Activated T-cell treated with anti-CD3 and anti-CD28 coated beads, Interleukin-2, amount 50 U/mL, for 4 hours (primary cell): ENCODE measurements around the gene FAAH. TPM values are rescaled to one million over a fixed set of nuclear protein-coding genes. Genes with fewer than 3 reads are reported as not detected.

Experiments used
- ATAC-seq, 2 donors: fragments of 200-7000 bp; cut with Tn5 transposase; one replicate each; pipeline ENCODE4 v1.10.0; 2021
- DNase-seq: peaks from one replicate; pipeline ENCODE4 v3.0.0-alpha.2; 2020
- H3K27me3 Mint-ChIP-seq: one replicate; pipeline ENCODE4 v1.8.0; 2021; ENCODE audit warnings: low read depth, mixed read lengths
- H3K36me3 Mint-ChIP-seq: one replicate; pipeline ENCODE4 v1.8.0; 2022; ENCODE audit warnings: mixed read lengths; ENCODE audit not compliant: insufficient read depth
- H3K4me1 Mint-ChIP-seq: one replicate; pipeline ENCODE4 v1.8.0; 2021; ENCODE audit warnings: low read depth, mixed read lengths
- H3K4me3 Mint-ChIP-seq: one replicate; pipeline ENCODE4 v1.8.0; 2021; ENCODE audit warnings: mild to moderate bottlenecking, moderate library complexity, mixed read lengths
- H3K9me3 Mint-ChIP-seq: one replicate; pipeline ENCODE4 v1.8.0; 2021; ENCODE audit warnings: mixed read lengths
- total RNA-seq, 3 donors: library from RNA; stranded (reverse); gene quantifications; one replicate each; pipeline ENCODE4 v1.2.1, GENCODE V29; 2021

The FAAH gene
- total RNA-seq, 3 donors from 2014 or later, result 7.5 to 10.4 (median 8.4) TPM

DNA sequence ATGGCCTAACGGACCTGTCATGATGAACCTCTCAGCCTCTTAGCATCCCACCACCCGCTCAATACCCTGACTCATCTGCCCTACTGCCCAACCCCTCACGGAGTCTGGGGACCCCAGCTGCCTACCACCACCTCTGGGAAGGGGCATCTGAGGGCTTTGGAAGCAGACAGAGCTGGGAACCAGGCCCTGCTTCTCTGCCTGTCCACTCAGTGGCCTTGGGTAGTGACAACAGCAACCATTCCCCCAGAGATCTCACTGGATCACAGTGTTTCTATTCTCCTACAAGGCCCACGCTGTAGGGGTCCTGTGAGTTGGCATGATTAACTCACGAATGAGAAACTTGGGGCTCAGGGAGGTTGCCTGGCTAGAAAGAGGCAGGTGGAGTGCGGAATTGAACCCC lies 63.1 kb downstream of the FAAH start:
- H3K27me3 Mint-ChIP-seq, result peaks cover 32% of the 10 kb centered on the region
- DNase-seq (no peak), ATAC-seq (no peak)
- no peaks in the 10 kb centered on the region for H3K36me3 Mint-ChIP-seq
- H3K4me3 Mint-ChIP-seq, result no peak overlapping the region
- H3K9me3 Mint-ChIP-seq, result no peaks in the 10 kb centered on the region
- no peaks in the 10 kb centered on the region for H3K4me1 Mint-ChIP-seq

DNA sequence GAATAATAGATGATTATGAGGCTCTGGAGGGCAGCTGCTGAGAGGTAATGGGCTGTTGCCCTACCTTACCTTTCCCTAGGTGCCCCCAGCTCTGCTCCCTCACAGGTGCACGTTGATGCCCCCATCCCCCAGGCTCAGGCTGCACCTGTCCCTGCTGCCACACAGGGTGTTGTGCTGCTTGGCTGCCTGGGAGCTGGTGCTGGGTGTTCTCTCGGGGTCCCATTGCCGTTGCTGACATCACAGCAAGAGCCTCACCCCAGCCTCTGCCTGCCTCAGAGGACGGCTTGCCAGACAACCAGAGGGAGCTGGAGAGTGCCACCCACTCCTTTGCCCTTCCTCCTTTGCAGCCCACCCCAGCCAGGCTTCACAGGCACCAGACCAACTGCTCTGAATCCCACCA lies 64.1 kb downstream of the FAAH start:
- Mint-ChIP-seq H3K9me3 (no peaks in the 10 kb centered on the region), H3K4me3 (no peak overlapping the region), H3K4me1 (no peaks in the 10 kb centered on the region), H3K36me3 (no peaks in the 10 kb centered on the region), H3K27me3 (peaks cover 28% of the 10 kb centered on the region)
- ATAC-seq (no peak), DNase-seq (no peak)

DNA sequence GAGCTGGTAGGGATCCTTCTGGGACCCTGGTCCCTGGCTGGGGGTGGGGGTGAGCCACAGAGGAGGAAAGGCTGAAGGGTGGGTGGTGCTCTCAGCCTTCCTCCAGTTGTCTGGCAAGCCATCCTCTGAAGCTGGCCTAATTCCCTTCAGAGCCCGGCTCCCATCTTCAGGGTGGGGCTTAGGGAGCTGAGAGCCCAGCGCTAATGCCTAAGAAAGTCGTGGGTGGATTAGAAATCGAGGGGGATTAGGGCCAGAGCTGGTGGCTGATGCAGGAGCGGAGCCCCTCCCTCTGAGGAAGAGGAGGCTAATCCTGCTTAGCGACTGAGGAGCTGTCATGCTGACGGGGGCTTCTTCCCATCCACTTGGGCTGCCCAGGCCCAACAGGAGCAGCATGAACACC lies 64.7 kb downstream of the FAAH start:
- H3K4me3 Mint-ChIP-seq, result no peak overlapping the region
- ATAC-seq, result no peak
- no peaks in the 10 kb centered on the region for H3K4me1 Mint-ChIP-seq
- no peaks in the 10 kb centered on the region for H3K36me3 Mint-ChIP-seq
- no peak for DNase-seq
- no peaks in the 10 kb centered on the region for H3K9me3 Mint-ChIP-seq
- peaks cover 28% of the 10 kb centered on the region for H3K27me3 Mint-ChIP-seq

DNA sequence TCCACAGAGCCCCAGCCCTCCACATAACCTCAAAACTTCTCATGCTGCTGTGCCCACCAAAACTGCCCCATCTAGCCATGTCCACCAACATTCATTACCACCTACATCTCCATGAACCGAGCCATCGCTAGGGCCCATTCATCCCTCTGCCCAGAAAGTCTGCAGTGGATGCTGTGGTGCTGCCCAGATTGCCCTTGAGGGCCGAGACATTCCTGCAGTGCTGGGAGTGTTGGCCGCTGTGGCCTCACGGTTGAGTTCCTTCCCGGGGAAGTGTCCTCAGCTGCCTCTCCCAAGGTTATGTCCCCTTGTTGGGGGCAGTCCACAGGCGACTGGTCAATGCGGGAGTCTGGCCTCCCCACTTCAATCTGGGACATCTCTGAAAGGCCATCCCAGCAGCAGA lies 65.2 kb downstream of the FAAH start:
- no peak for DNase-seq
- Mint-ChIP-seq H3K27me3 (peaks cover 27% of the 10 kb centered on the region), H3K4me3 (no peak overlapping the region), H3K9me3 (no peaks in the 10 kb centered on the region), H3K36me3 (no peaks in the 10 kb centered on the region), H3K4me1 (no peaks in the 10 kb centered on the region)
- ATAC-seq, result no peak

DNA sequence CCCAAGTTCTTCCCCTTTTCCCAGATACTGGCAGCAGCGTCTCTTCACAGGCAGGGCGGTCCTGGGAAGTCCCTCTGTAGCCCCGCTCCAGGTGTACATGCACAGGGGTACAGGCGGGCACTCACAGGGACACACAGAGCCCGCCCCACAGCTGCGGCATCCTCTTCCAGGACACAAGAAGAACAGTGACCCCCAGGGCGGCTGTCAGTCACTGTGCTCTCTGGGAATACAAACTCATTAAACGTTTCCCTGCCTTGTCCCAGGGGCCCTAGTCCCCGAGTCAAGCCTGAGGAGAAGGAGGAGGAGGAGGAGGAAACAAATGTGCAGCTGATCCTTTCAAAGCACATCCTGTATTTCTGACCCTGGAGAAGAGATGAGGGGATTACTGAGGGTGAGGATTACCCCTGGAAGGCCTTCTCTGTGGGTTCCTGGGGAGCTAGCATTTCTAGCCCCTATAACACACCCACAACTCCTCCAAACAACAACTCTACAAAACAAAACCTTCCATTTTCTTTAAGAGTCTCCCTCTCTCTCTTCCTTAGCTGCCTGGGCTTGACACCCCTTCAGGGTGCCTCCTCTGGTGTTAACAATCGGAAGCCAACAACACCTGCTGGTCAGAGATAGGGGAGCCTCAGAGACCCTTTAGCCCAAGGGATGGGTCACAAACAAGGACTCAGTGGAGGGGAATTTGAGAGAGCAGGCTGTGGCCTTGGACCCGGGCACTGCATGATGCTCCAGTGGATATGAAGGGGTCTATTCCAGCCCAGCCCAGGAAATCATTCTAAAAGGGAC lies 67.1 kb downstream of the FAAH start:
- Mint-ChIP-seq H3K4me3 (no peak overlapping the region), H3K36me3 (no peaks in the 10 kb centered on the region), H3K27me3 (peaks cover 30% of the 10 kb centered on the region), H3K4me1 (peaks cover 4% of the 10 kb centered on the region), H3K9me3 (no peaks in the 10 kb centered on the region)
- no peak for ATAC-seq
- DNase-seq, result no peak

DNA sequence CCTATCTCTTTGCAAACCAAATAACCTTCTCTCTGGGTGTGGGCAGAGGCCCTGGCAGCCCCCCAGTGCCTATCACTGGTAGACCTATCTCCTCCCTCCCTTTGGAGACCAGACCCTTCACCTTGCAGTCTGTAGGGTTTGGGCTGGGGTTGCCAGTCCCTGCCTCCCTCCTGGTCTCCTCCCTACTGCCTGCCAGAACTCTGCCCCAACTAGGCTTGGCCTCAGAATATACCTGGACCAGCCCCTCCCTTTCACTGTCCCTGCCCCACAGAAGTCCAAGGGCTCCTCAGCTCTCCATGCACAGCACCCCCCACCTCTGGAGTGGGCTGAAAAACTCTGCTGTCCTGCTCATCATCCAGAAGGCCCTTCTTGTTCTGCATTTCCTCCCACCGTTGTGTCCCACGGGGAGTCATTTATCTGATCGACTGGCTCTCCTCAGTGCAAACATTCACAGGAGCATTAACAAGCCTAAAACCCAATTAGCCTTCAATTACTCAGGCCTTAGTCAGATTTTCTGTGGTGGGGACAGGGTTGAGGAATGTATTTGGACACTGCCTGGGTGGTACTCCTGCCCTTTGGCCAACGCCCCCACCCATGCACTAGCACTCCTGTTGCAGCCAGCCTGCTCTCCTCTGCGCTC lies 67.8 kb downstream of the FAAH start:
- Mint-ChIP-seq H3K4me3 (no peak overlapping the region), H3K9me3 (no peaks in the 10 kb centered on the region), H3K27me3 (peaks cover 33% of the 10 kb centered on the region), H3K36me3 (no peaks in the 10 kb centered on the region), H3K4me1 (peaks cover 6% of the 10 kb centered on the region)
- no peak for DNase-seq
- no peak for ATAC-seq

Other genes with a start within 250 kb of the FAAH start
- gene TSPAN1, start 219.2 kb upstream of the FAAH start, total RNA-seq, result under 1 TPM; 0.23 to 0.37 (median 0.24) TPM
- not detected for gene P3R3URF, start 217.8 kb upstream of the FAAH start, total RNA-seq
- 10 to 100 TPM; 60.5 to 73.5 (median 73.0) TPM for gene POMGNT1, start 195.9 kb upstream of the FAAH start, total RNA-seq
- not detected for gene LURAP1, start 191.0 kb upstream of the FAAH start, total RNA-seq
- gene RAD54L, start 146.6 kb upstream of the FAAH start, total RNA-seq, result 10 to 100 TPM; 24.5 to 32.8 (median 28.6) TPM
- 10 to 100 TPM; 43.0 to 47.7 (median 45.8) TPM for gene LRRC41, start 90.7 kb upstream of the FAAH start, total RNA-seq
- gene UQCRH, start 90.6 kb upstream of the FAAH start, total RNA-seq, result 100 to 1,000 TPM; 283 to 366 (median 338) TPM
- gene NSUN4, start 53.5 kb upstream of the FAAH start, total RNA-seq, result 10 to 100 TPM; 42.2 to 44.1 (median 44.0) TPM
- gene DMBX1, start 95.5 kb downstream of the FAAH start, total RNA-seq, result not detected
- gene KNCN, start 157.3 kb downstream of the FAAH start, total RNA-seq, result not detected
- 10 to 100 TPM; 21.1 to 26.1 (median 21.6) TPM for gene MKNK1, start 210.0 kb downstream of the FAAH start, total RNA-seq
- gene MOB3C, start 222.5 kb downstream of the FAAH start, total RNA-seq, result 10 to 100 TPM in 2 of 3 donors, 1 to 10 TPM in 1; 8.3 to 11.9 (median 11.0) TPM